HG03565 (cell line): ENCODE results near the gene ABCC1.
"Not testable (repeated sequence)": the region's sequence is repeated elsewhere in the genome, so short reads cannot be mapped to it uniquely, and the experiment has no call there.

Experiments used
- ATAC-seq: cut with Tn5 transposase; IDR thresholded peaks from one replicate; pipeline ENCODE4 v1.9.1; 2021; ENCODE audit warnings: mild to moderate bottlenecking, moderate library complexity; ENCODE audit not compliant: unreplicated experiment

Gene ABCC1

GRCh38 chr16:15949210-15950160, at the start of gene ABCC1:
Gene ABCC1 (plus strand): TSS chr16:15949616. CDS start chr16:15949752, 136 bp downstream.
- ATAC-seq = peak; percentile 38

- no peak for ATAC-seq
Observed at GRCh38 chr16:15900357-15900756, 49.1 kb upstream of the ABCC1 start.

- ATAC-seq = no peak
Observed at GRCh38 chr16:15900901-15901500, 48.4 kb upstream of the ABCC1 start.

GRCh38 chr16:15903960-15904359, 45.5 kb upstream of the ABCC1 start:
- ATAC-seq = no peak

GRCh38 chr16:15906439-15906838, 43.0 kb upstream of the ABCC1 start:
- no peak for ATAC-seq

- ATAC-seq = peak; percentile 99
Observed at GRCh38 chr16:15907863-15908478, 41.4 kb upstream of the ABCC1 start.

GRCh38 chr16:15911198-15911597, 38.2 kb upstream of the ABCC1 start:
- no peak for ATAC-seq

- ATAC-seq = no peak
Observed at GRCh38 chr16:15913046-15913698, 36.2 kb upstream of the ABCC1 start.

GRCh38 chr16:15915555-15916081, 33.8 kb upstream of the ABCC1 start:
- no peak for ATAC-seq

GRCh38 chr16:15916323-15916722, 33.1 kb upstream of the ABCC1 start:
- no peak for ATAC-seq

GRCh38 chr16:15918314-15918713, 31.1 kb upstream of the ABCC1 start:
- not testable (repeated sequence) for ATAC-seq

GRCh38 chr16:15919331-15919730, 30.1 kb upstream of the ABCC1 start:
- no peak for ATAC-seq

GRCh38 chr16:15924996-15925395, 24.4 kb upstream of the ABCC1 start:
- ATAC-seq = no peak

- no peak for ATAC-seq
Observed at GRCh38 chr16:15925631-15926030, 23.8 kb upstream of the ABCC1 start.

GRCh38 chr16:15928261-15929104, 20.9 kb upstream of the ABCC1 start:
- ATAC-seq = no peak

GRCh38 chr16:15932939-15933338, 16.5 kb upstream of the ABCC1 start:
- no peak for ATAC-seq

- ATAC-seq = no peak
Observed at GRCh38 chr16:15933781-15934180, 15.6 kb upstream of the ABCC1 start.

- ATAC-seq = no peak
Observed at GRCh38 chr16:15934991-15935390, 14.4 kb upstream of the ABCC1 start.

- not testable (repeated sequence) for ATAC-seq
Observed at GRCh38 chr16:15936809-15937208, 12.6 kb upstream of the ABCC1 start.
